IMR-90 (cell line): ENCODE results near the gene RUNX3. TPM values are rescaled to one million over a fixed set of nuclear protein-coding genes. Genes with fewer than 3 reads are reported as not detected.

ENCODE experiments used
- CTCF ChIP-seq: conservative IDR thresholded peaks from 2 replicates; pipeline ENCODE4 v1.5.1; 2012; ENCODE audit warnings: mild to moderate bottlenecking, low read depth, low read length, improper control_type of control experiment
- polyA plus RNA-seq, 3 experiments: library from polyadenylated mRNA; depleted of rRNA; stranded (reverse); fragments of >200 nt; gene quantifications; 2 replicates each; pipeline ENCODE4 v1.2.3, GENCODE V29; 2012; ENCODE audit warnings: low replicate concordance in 1 of 3
- total RNA-seq: library from RNA; depleted of rRNA; stranded (reverse); fragments of >200 nt; gene quantifications from 2 replicates; pipeline ENCODE4 v1.2.3, GENCODE V29; 2012

Gene RUNX3
- total and polyA plus RNA-seq, 2 of the 4 experiments (the other 2 are of a cell fraction), result 0.07 TPM; not detected in 1

- no peak for TF ChIP-seq CTCF
Observed at GRCh38 chr1:24868016-24868875, 61.8 kb downstream of the RUNX3 start (continued).
